ENCODE results near the gene DRP2.
"Not testable (repeated sequence)": the region's sequence is repeated elsewhere in the genome, so short reads cannot be mapped to it uniquely, and the experiment has no call there.

DRP2 gene

DNA sequence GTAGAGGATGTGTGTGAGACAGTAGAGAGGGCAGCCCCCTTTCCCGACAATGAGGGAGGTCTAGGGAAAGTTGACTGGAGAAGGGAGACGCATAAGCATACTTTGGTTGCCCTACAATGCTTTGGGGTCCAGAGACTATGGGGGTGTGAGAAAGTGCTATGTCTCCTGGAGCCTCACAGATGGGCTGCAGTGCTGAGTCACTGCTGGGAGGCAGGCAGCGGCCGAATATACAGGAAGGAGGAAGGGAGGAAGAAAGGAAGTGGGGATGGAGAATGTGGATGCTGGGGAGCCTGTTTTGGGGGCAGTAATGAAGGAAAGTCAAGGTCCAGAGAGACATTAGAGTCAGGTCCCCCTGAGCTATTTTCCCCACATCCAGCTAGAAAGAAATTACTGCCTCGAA is 12.7 kb downstream of the DRP2 start:
- DNase-seq (ENCODE audit: low read depth in 3 of 3): no peak

DNA sequence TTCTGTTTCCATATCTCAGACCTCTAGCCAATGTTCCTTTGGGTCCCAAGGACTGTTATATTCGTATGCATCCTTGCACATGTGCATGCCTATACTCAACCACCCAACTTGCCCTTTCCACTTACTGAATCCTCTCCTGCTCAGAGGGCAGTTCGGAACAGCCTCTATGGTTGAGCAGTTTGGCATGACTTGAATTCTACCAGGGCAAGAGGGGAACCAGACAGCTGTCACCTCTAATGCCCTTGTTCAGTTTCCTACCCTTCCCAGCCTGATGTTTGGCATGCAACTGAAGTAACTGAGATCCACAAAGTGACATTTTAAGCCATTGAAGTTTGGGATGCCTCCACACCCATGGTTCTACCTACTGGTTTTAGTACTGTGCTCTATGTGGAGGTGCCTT is 17.5 kb downstream of the DRP2 start:
- DNase-seq (ENCODE audit: low read depth in 3 of 3): no peak

DNA sequence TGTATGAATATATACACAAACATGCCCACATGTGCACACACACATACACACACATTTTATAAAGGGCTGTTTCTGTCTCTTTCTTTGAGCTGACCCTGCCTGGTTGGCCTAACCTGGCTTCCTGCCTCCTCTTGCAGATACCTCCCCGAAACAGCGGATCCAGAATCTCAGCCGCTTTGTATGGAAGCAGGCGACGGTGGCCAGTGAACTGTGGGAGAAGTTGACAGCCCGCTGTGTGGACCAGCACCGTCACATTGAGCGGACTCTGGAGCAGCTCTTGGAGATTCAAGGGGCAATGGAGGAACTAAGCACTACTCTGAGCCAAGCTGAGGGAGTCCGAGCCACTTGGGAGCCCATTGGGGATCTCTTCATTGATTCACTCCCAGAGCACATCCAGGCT is 21.9 kb downstream of the DRP2 start:
- DNase-seq (ENCODE audit: low read depth in 3 of 3): no peak

DNA sequence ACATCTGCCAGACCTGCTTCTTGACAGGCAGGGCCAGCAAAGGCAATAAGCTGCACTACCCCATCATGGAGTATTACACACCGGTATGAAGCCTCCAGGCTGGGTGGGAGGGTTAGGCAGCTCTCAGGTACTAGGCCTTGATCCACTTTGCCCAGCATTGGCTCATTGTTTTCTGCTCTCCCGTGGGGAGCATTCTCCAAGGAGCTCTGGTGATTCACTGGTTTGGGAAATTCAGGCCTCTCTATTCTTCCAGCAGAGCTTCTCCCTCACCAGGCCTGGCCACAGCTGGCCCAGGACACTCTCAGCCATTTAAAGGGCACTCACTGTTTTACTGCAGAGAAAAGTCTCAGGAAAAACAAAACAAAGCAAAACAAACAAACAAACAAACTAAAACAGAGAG is 33.0 kb downstream of the DRP2 start:
- no peak for DNase-seq (ENCODE audit: low read depth in 3 of 3)

DNA sequence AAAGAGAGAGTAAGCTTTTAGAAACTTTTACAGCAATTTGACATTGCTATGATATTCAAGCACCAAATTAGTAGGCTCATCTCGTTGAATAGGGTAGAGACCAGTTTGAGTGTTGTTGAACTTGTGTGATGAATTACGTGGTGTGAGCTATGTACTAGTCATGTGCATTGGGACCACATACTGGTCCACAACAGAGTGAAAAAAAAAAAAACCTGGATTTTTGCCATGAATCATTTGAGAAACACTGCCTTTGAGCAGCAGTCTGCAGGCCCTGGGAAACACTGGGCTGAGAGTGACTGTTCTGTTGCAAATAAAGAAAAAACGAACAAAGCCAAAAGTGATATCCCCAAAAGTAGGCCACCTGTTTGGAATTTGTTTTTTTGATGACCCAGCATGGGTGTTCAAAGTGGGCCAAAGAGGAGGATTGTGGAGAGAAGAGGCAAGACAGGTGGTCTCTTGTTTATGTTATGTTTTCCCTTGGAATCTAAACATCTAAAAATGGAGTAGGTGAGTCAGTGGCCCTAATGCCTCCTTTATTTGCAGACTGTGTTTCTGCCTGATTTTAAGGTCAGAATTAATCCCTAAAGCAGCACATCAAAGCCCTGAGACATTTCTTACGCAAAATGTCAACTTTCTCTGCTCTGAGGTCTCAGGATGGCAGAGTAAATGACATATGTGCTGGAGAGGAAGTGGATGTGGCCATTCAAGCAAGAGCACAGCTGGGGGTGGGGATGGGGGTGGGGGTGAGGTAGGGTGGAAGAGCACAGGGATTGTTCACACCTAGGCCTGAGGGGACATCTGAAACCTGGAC is 38.1 kb downstream of the DRP2 start:
- no peak for DNase-seq (ENCODE audit: low read depth in 3 of 3)

DNA sequence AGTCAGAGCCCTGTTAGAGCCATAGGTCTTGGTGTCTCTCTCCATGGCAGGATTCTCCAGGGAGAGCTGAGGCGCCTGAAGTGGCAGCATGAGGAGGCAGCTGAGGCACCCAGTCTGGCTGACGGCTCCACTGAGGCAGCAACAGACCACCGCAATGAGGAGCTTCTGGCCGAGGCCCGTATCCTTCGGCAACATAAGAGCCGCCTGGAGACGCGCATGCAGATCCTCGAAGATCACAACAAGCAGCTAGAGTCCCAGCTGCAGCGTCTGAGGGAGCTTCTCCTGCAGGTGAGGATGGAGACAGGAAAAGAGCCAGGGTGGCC is 38.6 kb downstream of the DRP2 start:
- DNase-seq (ENCODE audit: low read depth in 3 of 3): no peak

DNA sequence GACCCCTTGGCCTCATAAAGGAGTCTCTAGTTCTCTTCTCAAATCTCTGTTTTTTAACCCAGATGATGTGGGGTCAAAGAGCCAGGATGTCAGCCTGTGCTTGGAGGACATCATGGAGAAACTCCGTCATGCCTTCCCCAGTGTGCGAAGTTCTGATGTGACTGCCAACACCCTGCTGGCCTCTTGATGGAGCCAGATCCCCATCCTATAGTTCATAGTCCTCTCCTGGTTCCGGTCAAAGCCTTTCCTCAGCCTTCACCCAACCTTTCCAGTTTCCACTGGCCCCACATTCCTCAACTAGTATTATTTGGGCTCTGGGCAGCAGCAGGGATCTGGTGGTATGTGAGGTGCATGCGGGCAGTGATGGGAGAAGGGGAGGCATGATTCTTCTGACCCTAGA is 40.8 kb downstream of the DRP2 start:
- DNase-seq (ENCODE audit: low read depth in 3 of 3): no peak

- DNase-seq (ENCODE audit: low read depth in 3 of 3): no peak
Observed at GRCh38 chrX:101262590-101262989, 43.0 kb downstream of the DRP2 start.

DNA sequence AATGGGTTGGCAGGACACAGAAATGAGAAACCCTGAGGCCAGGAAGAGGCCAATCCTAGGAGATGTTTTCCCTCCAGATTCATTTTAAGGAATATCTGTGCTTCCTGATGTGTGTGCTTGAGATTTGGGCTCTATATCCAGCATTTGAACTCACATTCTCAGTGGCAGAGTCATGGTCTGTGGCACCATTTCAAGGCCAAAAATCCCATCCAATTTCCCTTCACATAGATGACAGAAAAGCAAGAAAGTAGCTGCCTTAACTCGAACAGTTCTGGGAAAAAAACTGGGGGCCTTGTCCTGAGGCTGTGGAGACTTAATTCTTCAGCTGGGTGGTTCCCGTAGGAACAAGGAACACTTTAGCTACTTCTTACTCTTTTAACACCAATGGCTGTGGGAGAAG is 44.2 kb downstream of the DRP2 start:
- DNase-seq (ENCODE audit: low read depth in 3 of 3): no peak

- DNase-seq (ENCODE audit: low read depth in 3 of 3): no peak
Observed at GRCh38 chrX:101265869-101266428, 46.4 kb downstream of the DRP2 start.

GRCh38 chrX:101274198-101274597 is 54.6 kb downstream of the DRP2 start:
- no peak for DNase-seq (ENCODE audit: low read depth in 3 of 3)

DNA sequence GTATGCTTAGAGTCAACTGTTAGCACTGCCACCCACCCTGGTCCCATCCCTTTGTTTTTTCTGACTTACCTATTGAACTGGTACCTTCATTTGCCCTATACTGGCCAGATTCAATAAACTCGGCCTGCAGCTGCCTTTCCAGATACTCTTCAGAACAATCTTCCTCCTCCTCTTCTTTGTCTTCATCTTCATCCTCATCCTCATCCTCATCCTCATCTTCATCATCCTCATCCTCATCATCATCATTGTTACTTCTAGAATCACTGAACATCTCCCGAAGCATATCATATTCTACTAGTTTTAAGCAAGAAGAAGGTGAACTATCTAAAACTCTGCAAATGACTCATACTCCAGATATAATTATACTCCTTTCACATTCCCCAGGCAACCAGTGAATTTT is 56.7 kb downstream of the DRP2 start:
- no peak for DNase-seq (ENCODE audit: low read depth in 3 of 3)

- no peak for DNase-seq (ENCODE audit: low read depth in 3 of 3)
Observed at GRCh38 chrX:101287402-101287801, 67.8 kb downstream of the DRP2 start.

- no peak for DNase-seq (ENCODE audit: low read depth in 3 of 3)
Observed at GRCh38 chrX:101290957-101291603, 71.5 kb downstream of the DRP2 start, which contains the start of gene TAF7L. TAF7L (minus strand) TSS chrX:101291334; CDS start chrX:101287543, 3,791 bp downstream.

DNA sequence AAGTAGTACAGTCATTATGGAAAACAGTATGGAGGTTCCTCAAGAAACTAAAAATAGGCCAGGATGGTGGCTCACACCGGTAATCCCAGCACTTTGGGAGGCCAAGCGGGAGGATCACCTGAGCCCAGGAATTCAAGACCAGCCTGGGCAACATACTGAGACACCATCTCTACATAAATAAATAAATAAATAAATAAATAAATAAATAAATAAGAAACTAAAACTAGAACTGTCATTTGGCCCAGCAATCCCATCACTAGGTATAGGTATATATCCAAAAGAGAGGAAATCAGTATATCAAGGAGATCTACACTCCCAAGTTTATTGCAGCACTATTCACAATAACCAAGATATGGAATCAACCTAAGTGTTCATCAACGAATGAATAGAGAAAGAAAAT is 76.0 kb downstream of the DRP2 start:
- DNase-seq (ENCODE audit: low read depth in 3 of 3): not testable (repeated sequence)

DNA sequence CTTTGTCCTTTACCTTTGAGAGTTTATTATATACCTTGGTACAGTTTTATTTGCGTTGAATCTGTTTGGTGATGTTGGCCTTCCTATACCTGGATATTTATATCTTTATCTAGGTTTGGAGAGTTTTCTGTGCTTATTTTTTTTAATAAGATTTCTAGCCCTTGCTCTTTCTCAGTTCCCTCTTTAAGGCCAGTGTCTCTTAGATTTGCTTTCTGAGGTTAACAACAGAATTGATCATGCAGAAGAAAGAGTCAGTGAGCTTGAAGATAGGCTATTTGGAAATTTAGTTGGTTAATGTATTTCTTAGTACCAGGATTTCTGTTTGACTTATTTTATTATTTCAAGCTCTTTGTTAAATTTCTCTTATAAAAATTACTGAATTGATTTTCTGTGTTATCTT is 84.2 kb downstream of the DRP2 start:
- no peak for DNase-seq (ENCODE audit: low read depth in 3 of 3)

Measured in stimulated activated CD4-positive, alpha-beta T cell treated with anti-CD3 and anti-CD28 coated beads, TNF-alpha, amount 100 ng/mL, for 24 hours (primary cell).